WTC11 (cell line): ENCODE measurements around the gene SLC7A7.

Experiments used
- ATF3 ChIP-seq: sonication (generic); formaldehyde crosslinking; conservative IDR thresholded peaks from 2 replicates; pipeline ENCODE4 v1.8.1; 2022; ENCODE audit warnings: mild to moderate bottlenecking, missing genetic modification reagents
- ATF6 ChIP-seq: sonication (generic); formaldehyde crosslinking; IDR thresholded peaks from 2 replicates; pipeline ENCODE4 v1.8.1; 2023; ENCODE audit warnings: mild to moderate bottlenecking, missing genetic modification reagents
- CTCF ChIP-seq: fragments of 200-600 bp; IDR thresholded peaks from 2 replicates; pipeline ENCODE4 v1.8.0; 2022; ENCODE audit warnings: antibody characterized with exemption
- FOXK1 ChIP-seq: sonication (generic); formaldehyde crosslinking; IDR thresholded peaks from 2 replicates; pipeline ENCODE4 v1.8.0; 2022; ENCODE audit warnings: mild to moderate bottlenecking, moderate library complexity, missing genetic modification reagents
- GTF2I ChIP-seq: fragments of 250-450 bp; sonication (Bioruptor Pico); conservative IDR thresholded peaks from 2 replicates; pipeline ENCODE4 v1.4.0; 2021; ENCODE audit warnings: mild to moderate bottlenecking
- HMGA2 ChIP-seq: fragments of 250-450 bp; sonication (Bioruptor Pico); IDR thresholded peaks from 2 replicates; pipeline ENCODE4 v1.4.0; 2021; ENCODE audit warnings: mild to moderate bottlenecking, moderate library complexity
- NFYB ChIP-seq: sonication (generic); formaldehyde crosslinking; conservative IDR thresholded peaks from 2 replicates; pipeline ENCODE4 v1.8.0; 2022; ENCODE audit warnings: low read depth, missing genetic modification reagents
- NR2C2 ChIP-seq: sonication (generic); formaldehyde crosslinking; IDR thresholded peaks from 2 replicates; pipeline ENCODE4 v1.8.0; 2022; ENCODE audit warnings: mild to moderate bottlenecking, missing genetic modification reagents
- PRDM15 ChIP-seq: sonication (generic); formaldehyde crosslinking; IDR thresholded peaks from 2 replicates; pipeline ENCODE4 v1.8.0; 2022; ENCODE audit warnings: missing genetic modification reagents
- SMAD4 ChIP-seq: sonication (generic); formaldehyde crosslinking; IDR thresholded peaks from 2 replicates; pipeline ENCODE4 v1.8.0; 2022; ENCODE audit warnings: mild to moderate bottlenecking, missing genetic modification reagents
- USF1 ChIP-seq: sonication (generic); formaldehyde crosslinking; IDR thresholded peaks from 2 replicates; pipeline ENCODE4 v1.8.0; 2022; ENCODE audit warnings: mild to moderate bottlenecking, missing genetic modification reagents
- ZBTB43 ChIP-seq: sonication (generic); formaldehyde crosslinking; IDR thresholded peaks from 2 replicates; pipeline ENCODE4 v1.8.1; 2023; ENCODE audit warnings: mild to moderate bottlenecking, missing genetic modification reagents
- ZNF263 ChIP-seq: sonication (generic); formaldehyde crosslinking; IDR thresholded peaks from 2 replicates; pipeline ENCODE4 v1.8.1; 2022; ENCODE audit warnings: low read depth, mild to moderate bottlenecking, moderate library complexity, missing genetic modification reagents

- no peak for TF ChIP-seq HMGA2 (CRISPR knock-in tag)
- TF ChIP-seq ATF6, result no peak
- no peak for TF ChIP-seq ZNF263 (CRISPR knock-in tag)
- no peak for TF ChIP-seq CTCF
- no peak for TF ChIP-seq PRDM15 (CRISPR knock-in tag)
- no peak for TF ChIP-seq NR2C2 (CRISPR knock-in tag)
- TF ChIP-seq ATF3 (CRISPR knock-in tag), result no peak
- TF ChIP-seq NFYB (CRISPR knock-in tag), result no peak
- no peak for TF ChIP-seq ZBTB43
- no peak for TF ChIP-seq USF1 (CRISPR knock-in tag)
- TF ChIP-seq SMAD4 (CRISPR knock-in tag), result no peak
- no peak for TF ChIP-seq GTF2I (CRISPR knock-in tag)
- no peak for TF ChIP-seq FOXK1 (CRISPR knock-in tag)
These were observed 61.6 kb downstream of the SLC7A7 start for GRCh38 chr14:22753586-22753985.
